ENCODE data around the gene ADPRHL1. TPM values are rescaled to one million over a fixed set of nuclear protein-coding genes. Genes with fewer than 3 reads are reported as not detected.

Gene ADPRHL1
- total RNA-seq, 1 donor from 2014 or later = 2.7 TPM

DNA sequence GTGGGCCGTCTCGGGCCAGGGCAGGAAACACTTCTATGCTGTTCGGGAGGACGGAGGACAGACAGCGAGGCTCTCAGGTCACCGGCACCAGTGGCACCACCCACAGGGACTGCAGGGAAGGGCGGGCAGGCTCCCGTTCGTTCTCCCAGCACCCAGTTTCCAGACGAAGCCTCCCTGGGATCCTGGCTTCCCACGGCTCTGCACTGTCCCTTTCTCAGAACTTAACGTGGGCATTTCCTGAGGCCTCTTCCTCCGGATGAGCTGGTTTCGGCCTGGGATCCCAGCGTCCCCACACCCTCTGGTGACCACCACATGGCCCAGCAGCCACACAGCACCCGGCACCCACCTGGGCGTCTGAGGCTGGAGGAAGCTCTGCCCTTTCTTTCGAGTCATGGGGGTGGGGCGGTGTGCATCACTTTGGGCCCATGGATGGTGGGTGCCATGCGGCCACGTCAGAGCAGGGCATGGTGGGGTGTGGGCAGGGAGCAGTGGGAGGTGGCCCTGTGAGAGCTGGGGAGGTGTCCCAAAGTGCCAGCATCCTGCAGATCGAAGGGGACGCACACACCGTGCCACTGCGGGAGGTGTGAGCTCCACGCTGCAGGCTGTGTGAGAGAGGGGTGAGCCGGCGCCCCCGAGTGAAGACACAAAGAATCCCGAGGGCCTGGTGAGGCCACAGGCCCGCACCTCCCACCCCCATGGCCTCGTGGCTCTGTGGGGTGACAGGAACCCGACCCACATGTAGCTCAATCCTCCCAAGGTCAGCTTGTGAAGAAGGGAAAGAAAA lies 50.6 kb downstream of the ADPRHL1 start:
- TF ChIP-seq, protein P1, sequence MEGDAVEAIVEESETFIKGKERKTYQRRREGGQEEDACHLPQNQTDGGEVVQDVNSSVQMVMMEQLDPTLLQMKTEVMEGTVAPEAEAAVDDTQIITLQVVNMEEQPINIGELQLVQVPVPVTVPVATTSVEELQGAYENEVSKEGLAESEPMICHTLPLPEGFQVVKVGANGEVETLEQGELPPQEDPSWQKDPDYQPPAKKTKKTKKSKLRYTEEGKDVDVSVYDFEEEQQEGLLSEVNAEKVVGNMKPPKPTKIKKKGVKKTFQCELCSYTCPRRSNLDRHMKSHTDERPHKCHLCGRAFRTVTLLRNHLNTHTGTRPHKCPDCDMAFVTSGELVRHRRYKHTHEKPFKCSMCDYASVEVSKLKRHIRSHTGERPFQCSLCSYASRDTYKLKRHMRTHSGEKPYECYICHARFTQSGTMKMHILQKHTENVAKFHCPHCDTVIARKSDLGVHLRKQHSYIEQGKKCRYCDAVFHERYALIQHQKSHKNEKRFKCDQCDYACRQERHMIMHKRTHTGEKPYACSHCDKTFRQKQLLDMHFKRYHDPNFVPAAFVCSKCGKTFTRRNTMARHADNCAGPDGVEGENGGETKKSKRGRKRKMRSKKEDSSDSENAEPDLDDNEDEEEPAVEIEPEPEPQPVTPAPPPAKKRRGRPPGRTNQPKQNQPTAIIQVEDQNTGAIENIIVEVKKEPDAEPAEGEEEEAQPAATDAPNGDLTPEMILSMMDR (IDR thresholded peaks at IDR 0.05) = no peak
- H3K27ac ChIP-seq = no peak overlapping the region
- no peaks in the 10 kb centered on the region for H3K9me3 ChIP-seq
- H3K27me3 ChIP-seq (ENCODE audit: low read depth) = peaks cover 32% of the 10 kb centered on the region
- DNase-seq (peak; percentile 32), ATAC-seq (no peak)
- no peak overlapping the region for H3K4me3 ChIP-seq
- intact Hi-C loops (cut with DNase I) = no loop called here
- peaks cover 9% of the 10 kb centered on the region for H3K4me1 ChIP-seq
- no peaks in the 10 kb centered on the region for H3K36me3 ChIP-seq

DNA sequence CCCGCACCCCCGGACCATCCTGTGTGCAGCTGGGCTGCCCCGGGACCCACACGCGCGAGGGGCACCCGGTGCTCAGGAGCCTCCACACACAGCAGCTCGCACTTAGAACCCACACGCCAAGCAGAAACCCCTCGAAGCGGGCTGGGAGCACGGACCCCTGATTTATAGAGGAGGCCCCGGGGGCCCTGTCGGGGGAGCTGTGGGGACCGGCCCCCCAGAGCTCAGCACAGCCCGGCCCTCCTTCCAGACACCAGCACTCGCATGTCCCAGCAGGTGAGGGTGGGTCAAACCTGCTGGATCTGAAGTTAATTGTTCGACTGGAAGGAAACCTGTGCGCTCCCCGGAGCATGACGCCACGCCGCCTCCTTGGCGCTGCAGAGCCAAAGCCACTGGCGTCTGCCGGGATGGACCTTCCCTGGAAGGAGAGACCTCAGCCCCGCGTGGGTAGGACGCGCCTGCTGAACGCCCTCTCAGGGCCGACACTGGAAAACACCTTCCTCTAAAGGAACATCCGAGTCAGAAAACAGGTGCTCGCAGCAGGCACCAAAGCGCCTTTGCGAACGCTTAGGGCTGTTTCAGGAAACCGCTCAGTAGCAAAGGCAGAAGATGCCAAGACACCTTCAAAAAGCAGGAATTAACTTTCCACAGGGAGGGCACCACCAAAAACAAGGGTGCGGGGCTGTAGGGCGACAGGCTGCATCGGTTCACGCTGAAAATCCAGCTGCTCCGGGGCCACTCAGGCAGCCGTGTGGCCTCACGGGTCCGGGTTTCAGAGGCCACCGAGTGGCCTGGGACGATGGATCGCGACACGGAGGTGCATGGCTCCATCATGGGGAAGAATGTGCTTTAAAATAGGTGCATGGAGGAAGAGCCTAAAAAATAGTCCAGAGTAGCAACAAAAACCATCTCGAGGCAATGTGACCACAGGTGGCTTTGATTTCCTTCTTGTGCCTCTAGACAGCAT lies 51.6 kb downstream of the ADPRHL1 start:
- H3K27ac ChIP-seq = no peak overlapping the region
- H3K27me3 ChIP-seq (ENCODE audit: low read depth) = peaks cover 22% of the 10 kb centered on the region
- intact Hi-C loops (cut with DNase I) = no loop called here
- H3K4me3 ChIP-seq = no peak overlapping the region
- no peak for ATAC-seq
- no peaks in the 10 kb centered on the region for H3K9me3 ChIP-seq
- DNase-seq = peak; percentile 42
- TF ChIP-seq, protein P1 (IDR thresholded peaks at IDR 0.05) = no peak
- no peaks in the 10 kb centered on the region for H3K36me3 ChIP-seq
- peaks cover 9% of the 10 kb centered on the region for H3K4me1 ChIP-seq

DNA sequence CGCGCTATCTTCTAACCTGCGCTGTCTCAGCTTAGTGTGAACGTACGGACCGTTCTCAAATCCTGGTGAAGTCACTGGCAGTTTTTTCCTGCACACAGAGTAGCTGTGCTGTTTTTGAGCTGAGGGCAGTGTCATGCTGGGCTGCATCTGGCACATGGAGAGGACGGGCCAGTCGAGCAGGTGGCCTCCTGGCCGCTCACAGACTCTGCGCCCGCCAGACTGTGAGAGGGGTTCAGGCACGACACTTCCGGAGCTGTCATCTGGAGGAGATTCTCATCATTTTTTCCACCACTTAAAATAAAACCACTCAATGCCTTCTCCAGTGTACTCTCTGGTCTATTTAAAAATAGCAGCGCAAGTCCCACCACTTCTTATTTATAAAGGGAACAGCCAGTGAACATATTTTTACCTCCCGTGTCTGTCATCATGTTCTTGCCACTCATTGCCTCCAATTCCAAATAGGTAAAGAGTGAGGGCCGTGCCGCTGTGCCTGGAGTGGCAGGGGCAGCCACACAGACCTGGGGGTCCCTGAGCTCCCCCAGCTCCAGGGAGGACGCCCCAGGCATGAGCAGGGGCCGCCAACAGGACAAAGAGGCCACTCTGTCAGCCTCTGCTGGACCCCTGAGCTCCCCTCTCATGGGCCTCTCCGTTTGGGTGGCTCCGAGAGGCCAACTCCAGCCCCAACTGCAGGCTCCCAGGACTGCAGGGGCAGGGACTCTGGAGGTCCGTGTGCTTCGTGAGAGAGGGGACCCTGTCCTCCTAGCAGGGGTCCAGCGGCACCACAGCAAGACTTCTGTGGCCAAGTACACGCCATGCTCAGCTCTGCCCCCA lies 52.5 kb downstream of the ADPRHL1 start:
- Histone ChIP-seq H3K27me3 (ENCODE audit: low read depth) (peaks cover 14% of the 10 kb centered on the region), H3K4me1 (peaks cover 9% of the 10 kb centered on the region), H3K36me3 (no peaks in the 10 kb centered on the region), H3K9me3 (no peaks in the 10 kb centered on the region), H3K27ac (no peak overlapping the region), H3K4me3 (no peak overlapping the region)
- TF ChIP-seq, protein P1 (IDR thresholded peaks at IDR 0.05) = no peak
- DNase-seq (peak; percentile 50), ATAC-seq (peak; percentile 64 to 67)
- intact Hi-C loops (cut with DNase I) = no loop called here

DNA sequence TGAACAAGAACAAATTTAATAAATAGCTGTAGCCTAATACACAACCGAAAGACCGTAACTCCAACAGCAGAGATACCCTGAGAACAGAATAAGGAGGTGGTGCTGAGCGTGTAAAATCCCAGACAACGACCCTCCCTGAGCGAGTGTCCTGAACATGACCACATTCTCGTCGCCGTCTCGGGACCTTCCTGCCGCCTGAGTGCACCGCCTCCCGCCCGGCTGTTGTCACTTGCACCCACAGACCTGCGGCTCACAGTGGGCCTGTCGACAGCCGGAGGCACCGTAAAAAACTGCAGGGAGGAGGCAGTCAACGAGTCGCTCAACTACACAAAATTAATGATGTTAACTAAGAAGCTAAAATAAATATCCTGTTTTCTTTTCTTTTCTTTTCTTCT lies 53.5 kb downstream of the ADPRHL1 start:
- intact Hi-C loops (cut with DNase I) = no loop called here
- no peak overlapping the region for H3K27ac ChIP-seq

More for the DNA sequence above, 53.5 kb downstream of the ADPRHL1 start:
- H3K4me3 ChIP-seq = no peak overlapping the region
- peaks cover 9% of the 10 kb centered on the region for H3K4me1 ChIP-seq
- no peak for DNase-seq
- no peaks in the 10 kb centered on the region for H3K9me3 ChIP-seq
- peaks cover 7% of the 10 kb centered on the region for H3K27me3 ChIP-seq (ENCODE audit: low read depth)
- no peaks in the 10 kb centered on the region for H3K36me3 ChIP-seq
- ATAC-seq = no peak
- TF ChIP-seq, protein P1 (IDR thresholded peaks at IDR 0.05) = no peak

Data from lower lobe of right lung (tissue), 2 donors.